M059J (cell line): ENCODE data around the gene NRG3. TPM values are rescaled to one million over a fixed set of nuclear protein-coding genes. Genes with fewer than 3 reads are reported as not detected.

Experiments
- DNase-seq: peaks from one replicate; pipeline ENCODE4 v3.0.0-alpha.2; 2012; ENCODE audit warnings: low read depth
- total RNA-seq: library from RNA; depleted of rRNA; stranded (reverse); fragments of >200 nt; shearing (Covaris generic); gene quantifications from 2 replicates; pipeline ENCODE4 v1.2.3, GENCODE V29; 2014

NRG3 gene
- total RNA-seq, 1 experiment from 2014 or later: not detected

DNA sequence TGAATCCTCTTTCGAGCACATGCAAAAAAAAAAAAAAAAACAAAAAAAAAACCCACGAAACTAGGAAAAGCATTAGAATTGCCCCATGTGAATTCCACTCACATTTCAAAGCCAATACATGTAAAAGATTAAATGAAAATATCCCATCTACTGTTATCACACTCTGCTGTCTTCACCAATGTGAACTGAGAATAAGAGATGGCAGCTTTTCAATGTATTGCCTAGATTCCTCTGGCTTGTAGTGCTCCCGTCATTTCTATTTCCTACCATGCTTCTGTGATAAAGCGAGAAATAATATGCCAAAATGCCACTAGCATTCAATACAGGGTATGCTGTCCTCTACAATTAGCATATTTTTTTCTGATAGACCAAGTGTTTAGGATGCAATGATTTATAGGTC is 517.0 kb downstream of the NRG3 start:
- DNase-seq: no peak

DNA sequence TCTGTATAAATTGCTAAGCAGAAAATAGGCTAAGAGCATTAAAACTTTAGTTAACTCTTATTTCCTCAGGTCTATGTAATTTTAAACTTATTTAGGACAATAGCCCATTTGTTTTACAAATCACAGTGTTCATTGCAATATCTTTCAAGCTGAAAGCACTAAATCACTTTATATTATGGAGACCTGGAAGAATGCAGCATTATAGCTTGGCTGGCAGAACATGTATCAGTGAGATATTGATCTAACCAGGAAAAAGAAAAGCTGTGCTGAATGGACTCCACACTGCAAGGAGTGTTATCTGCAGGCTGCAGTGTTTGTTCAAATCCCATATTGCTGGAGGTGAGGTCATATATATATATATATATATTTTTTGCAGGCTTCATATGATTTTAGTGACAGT is 517.5 kb downstream of the NRG3 start:
- no peak for DNase-seq

DNA sequence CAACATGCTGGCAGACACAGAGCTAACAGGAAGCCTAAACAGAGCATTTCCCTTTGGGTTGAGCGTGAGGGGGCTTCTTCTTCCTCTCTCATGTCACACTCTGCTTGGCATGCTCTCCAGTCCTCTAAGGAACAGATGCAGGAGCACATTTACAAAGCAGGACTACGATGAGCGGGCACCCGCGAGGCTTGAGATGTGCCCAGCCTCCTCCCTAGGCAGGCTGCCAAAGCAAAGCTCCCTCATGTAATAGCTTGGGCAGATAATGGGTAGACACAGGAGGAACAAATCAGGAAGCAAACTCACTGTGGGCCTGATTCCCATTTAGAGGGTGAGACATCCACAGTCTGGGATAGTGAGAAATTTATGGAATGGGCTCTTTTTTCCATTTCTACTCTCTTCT is 519.1 kb downstream of the NRG3 start:
- DNase-seq: no peak

DNA sequence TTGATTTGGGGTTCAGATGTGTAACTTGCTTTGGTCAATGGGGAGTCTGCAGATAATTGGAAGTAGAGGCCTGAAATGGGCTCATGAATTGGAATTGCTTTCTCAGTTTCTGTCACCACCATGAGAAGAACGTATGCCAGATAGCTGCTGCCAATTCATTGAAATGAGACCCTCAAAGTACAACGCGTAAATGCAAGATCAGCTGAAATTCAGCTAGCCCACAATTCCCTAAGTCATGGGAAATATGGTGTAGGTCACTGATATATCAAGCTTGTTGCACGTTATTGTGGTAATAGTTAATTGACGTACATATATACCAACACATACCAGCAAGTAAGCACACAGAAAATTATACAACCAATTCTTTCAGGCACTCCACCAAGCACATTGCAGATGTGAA is 520.0 kb downstream of the NRG3 start:
- no peak for DNase-seq

DNA sequence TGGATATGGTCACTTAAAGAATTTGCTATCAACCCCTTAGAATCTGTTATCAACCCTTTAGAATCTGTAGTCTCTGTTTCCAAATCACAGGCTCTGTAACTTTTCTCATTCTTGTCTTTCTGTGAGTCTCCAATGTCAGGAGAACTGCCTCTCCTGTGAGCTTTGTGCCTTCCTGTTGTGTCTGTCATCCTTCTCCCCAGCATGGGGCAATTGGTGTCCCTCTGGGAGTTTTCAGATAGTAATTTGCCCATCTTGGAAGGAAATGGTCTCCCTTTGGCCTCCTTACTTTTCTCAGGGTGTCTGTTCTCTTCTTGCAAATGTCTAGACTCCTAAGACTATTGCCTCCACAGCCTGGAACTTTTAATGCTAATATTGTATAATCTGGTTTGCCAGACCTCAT is 521.9 kb downstream of the NRG3 start:
- no peak for DNase-seq

DNA sequence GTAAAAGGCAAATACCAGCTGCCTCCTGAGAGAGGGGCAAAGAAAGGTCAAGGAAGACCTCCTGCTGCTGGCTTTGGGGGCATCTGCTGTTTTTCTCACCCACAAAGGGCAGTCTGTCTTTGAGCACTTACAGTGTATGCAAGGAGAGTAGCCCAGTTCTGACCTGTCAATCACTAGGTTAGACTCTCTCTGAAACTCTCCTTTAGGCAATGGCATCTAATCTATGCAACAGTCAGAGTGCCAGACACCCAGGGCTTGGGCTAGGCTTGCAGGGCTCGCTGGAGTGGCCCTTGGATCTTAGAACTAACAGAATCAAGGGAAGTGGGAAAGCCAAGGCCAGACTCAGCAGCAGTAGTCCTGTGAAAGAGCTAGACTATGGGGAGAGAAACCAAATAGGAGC is 522.9 kb downstream of the NRG3 start:
- DNase-seq: no peak

DNA sequence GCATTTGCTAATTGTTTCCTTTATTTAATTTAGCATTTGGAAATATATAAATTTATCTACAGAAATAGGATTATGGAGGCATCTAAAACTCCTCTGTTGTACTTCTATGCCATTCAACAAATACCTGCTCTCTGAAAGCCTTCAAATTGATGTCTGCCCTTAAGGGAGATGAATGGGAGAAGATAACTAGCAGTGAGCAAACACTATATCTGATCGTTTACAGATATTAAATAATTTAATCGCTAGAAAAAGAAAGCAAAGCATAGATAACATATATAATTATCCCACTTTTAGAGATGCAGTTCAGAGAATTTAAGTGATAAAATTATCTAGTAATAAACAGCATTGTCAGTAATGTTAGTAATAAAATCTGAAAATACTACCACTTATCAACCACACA is 524.9 kb downstream of the NRG3 start:
- no peak for DNase-seq

DNA sequence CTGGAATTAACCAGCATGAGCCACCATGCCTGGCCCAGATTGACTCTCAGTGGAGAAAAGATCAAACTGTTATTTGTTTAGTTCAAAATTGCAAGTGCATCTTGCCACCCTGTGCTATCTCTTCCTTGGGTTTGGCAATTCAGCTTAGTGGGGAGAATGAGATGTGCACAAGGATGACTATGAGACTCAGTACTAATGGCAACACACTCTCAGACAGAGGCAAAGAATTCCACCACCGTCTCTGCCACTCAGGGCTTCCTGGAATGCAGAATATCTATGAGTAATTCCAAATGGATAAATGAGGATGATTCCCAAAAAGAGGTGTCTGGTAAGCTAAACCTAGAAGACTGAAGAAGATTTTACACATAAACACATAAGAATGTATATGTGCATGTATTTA is 525.8 kb downstream of the NRG3 start:
- no peak for DNase-seq

DNA sequence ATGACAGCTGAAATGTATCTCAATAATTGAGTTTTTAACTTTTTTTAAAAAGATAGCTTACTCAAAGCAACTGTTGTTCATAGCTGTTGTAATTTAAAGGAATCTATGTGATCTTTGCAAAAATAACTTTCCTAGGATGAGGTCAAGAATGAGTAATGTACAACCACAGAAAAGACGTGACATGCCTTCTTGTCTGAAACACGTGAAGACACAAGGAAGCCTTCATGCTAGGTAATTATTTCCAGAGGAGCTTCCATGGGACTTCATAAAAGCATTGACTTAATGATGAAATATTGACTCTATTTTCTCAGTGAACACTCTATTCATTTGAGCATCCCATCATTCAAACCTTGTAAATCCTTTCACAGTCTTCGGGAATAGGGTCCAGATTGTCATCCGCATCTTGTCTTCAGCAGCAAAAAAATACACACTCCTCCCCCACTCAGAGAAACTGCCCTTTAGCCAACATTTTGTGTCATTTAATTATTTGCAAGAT is 528.0 kb downstream of the NRG3 start:
- no peak for DNase-seq

DNA sequence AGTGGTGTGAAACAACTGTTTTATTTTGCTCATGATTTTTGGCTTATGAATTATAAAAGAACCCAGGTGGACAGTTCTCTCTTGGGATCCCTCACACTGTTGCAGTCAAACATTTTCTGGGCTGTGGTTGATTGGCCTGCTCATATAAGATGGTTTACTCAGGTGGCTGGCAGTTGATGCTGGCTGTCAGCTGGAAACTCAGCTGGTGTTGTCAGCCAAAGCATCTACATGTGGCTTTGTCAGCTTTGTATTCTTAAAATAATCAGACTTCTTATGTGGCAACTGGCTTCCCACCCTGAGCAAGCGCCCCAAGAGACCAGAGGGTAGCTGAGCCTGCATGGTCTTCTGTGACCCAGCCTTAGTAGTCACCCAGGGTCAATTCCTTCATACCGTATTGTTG is 534.7 kb downstream of the NRG3 start:
- DNase-seq: no peak

DNA sequence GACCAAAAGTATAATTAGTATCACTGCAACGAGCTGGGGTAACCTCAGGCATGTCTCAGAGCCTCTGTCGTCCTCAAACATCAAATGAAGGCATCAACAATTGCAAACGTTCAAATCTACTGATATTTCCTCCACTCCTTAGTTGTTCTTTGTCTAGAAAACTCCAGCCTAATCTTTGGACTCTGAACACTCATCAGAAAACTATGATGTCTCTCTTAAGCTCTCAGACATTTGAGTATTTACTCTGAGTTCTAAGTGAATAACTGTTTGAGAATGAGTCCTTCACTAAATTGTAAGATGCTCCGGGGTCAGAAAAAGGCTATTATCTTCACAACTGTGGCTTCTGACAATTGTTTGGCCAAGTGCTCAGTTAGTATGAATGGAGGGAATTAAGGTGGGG is 536.4 kb downstream of the NRG3 start:
- no peak for DNase-seq

DNA sequence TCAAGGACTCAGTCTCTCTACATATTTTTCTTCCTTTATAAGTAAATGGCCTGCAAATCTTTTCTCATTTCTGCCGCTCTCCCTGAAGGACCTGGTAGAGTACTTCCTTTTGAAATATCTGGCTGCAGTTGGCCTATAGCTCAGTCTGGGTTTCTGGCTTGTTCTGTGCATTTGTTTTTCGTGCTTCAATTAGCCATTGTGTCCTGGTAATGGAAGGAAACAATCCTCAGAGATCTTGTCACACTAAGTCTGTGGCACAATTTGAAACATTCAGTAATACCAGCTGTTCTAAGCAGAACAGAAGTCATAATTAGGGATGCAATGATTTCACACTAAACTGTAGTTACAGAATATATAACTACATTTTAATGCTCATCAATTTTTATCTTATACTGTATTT is 545.0 kb downstream of the NRG3 start:
- DNase-seq: no peak

DNA sequence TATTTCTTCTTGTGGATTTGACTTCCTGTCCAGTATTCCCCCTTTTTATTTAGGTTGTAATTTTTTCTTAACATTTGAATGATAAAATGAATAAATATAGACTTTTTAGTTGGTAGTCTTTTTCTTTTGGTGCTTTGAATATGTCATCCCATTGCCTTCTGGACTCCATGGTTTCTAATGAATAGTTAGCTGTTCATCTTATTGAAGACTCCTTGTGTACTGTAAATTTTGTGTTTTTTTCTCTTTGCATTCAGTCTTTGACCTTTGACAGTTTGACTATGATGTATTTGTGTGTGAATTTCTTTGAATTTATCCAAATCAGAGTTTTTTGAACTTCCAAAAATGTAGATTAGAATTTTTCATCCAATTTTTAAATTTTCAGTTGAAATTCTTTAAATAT is 554.3 kb downstream of the NRG3 start:
- DNase-seq: no peak

DNA sequence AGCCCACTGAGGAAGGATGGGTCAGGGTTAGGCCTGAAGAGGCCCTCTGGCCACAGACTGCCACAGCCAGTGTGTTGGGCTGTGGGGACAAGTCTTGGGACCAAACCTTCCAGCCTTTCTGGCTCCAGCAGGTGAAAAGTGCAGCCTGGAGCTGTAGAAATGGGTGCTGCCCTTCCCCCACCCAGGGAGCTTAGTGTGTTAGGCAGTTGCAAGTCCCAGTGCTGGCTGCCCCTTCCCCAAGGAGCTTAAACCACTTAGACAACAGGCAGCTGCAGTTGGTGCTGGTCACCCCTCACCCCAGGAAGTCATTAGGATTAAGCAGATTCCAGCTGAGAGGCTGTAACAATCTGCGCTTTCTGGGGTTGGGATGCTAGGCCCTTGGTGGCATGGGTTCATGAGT is 563.3 kb downstream of the NRG3 start:
- DNase-seq: no peak

DNA sequence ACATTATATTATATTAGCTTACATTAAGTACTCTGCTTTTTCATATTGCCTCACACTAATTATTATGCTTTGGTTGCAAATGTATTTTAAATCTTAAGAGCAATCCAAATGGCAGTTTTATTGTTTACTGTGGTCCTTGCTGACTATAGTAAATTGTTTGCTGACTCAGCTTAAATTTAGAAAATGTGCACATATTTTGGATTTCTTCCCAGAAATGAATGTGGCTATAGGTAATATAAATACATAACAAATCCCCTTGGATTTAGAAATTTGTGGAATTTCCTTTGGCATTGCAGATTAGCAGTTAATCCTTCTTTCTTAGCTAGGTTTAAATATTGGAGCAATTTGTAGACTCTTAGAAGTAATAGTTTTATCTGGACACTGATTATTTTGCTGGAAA is 565.8 kb downstream of the NRG3 start:
- DNase-seq: no peak

DNA sequence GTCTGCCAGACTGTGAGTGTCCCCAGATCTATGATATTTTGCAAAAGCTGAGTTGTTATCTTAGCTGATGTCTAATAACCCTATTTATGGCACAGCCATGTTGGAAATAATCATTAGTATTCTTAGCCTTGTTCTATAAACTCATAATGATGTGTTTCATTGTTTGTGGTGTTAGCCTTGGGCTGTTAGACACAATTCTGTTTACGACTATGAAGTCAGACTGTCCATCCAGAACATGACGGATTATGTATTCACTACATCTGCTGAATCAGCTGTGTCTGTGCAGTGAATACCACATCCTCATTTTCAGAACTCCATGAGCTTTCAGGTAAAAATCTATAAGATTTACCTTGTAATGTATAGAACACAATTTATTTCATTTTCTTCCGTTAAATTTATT is 577.1 kb downstream of the NRG3 start:
- no peak for DNase-seq

DNA sequence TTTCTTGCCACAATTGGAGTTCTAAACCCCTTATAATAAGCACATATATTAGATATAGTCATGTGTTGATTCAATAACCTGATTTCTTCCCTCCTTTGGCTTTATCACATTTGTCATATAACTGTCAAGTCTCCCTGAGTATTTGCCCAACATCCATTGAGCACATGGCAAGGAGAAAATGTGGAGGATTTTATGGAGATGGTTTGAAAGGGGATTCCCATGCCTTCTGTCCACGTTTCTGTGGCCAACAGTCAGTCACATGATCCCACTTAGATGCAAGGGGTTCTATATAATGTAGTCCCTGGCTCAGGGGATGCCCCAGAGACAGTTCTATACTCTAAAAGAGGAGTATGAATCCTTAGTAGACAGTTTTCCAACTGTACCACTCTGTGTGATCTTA is 577.7 kb downstream of the NRG3 start:
- no peak for DNase-seq

DNA sequence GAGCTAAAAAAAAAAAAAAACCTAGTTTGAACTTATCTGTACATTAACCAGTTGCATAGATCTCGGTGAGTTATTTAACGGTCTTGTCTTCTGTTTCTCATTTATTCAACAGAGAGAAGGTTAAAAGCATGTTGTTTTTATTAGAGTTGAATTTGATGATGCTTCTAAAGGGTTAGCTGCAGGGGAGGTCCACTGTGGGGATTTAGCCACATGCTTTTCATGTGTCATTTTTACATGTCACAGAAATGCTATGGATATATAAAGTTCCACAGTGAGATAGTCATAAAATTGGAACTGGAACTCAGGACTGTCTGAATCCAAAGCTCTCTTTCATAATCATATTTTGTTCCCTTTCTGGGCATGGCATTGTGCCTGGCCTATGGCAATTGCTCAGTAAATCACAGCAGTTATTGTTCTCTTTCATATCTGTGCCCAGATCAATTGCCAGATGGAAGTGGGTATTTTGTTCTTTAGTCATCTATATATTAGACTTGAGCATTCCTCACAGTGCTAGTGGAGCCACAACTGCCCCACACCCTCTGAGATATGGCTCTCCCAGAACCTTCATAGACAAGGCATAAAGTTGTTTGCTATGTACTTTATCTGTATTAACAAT is 578.8 kb downstream of the NRG3 start:
- no peak for DNase-seq

DNA sequence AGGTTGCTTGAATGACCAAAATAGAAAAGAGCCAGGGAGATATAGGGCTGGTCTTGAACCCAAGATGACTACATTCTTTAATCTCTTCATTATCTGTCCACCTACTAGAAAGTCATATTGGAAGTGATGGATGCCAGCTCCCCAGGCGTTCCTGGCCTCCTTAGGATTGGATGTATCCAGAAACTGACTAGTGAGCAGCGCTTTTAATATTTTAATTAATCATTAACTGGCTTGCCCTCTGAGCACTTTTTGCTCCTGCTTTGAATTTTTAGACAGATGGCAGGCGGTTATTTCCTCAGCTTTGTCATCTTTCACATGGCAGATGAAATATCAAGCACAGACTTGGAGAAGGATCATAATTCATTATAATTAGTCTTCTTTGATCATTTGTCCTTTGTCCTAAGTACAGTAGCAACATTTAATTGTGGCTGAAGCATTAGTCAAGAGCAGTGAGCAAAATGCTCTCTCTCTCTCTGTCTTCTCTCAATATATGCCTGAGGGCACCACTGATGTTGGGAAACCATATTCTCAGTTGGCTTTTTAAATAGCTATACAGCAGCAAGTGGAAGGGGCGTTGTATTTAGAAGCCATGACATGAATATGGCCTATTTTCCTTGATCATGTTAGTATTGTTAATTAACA is 588.0 kb downstream of the NRG3 start:
- no peak for DNase-seq

DNA sequence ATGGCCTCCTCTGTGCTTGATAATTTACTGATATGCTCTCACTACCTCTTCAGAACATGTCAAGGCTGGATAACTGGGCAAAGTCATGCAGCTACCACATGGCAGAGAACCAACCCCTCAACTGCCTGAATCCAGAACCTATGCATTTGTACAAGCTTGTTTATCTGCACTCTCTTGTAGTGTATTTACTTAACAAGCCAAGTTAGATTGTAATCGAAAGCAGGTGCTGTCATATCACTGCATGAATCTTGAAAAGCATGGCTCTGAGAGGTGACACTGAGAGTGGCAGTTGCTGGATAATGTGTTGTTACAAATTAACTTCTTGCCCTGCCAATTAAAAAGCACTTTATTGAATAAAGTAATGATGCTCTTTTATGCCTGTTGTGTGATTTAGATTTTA is 588.6 kb downstream of the NRG3 start:
- DNase-seq: no peak

DNA sequence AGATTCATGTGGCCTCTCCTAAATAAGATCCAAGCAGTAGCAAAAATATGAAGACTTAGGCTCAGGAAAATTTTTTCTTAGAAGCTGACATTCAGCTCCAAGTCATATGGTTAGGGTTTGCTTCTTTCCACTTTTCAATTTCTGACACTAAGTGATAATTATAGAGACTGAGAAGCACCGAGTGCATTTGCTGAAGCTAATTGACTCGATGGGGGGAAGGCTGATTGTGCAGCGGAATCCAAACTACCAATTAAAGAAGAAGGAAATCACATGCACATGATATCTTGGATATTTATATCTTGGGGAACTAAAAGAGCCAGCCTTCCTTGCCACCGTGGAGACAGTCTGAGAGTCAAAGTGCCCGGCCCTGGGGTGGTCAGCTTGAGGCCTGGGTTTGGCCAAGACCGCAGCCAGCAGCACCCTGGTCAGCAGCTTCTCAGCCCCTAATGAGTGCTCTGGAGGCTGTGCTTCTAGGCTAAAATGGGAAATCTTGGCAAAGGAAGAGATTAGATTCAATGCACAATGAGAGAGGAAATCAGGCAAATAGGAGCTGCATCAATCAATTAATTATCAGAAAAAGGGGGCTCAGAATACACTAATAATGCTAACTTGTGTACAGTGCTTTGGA is 589.3 kb downstream of the NRG3 start:
- DNase-seq: no peak

DNA sequence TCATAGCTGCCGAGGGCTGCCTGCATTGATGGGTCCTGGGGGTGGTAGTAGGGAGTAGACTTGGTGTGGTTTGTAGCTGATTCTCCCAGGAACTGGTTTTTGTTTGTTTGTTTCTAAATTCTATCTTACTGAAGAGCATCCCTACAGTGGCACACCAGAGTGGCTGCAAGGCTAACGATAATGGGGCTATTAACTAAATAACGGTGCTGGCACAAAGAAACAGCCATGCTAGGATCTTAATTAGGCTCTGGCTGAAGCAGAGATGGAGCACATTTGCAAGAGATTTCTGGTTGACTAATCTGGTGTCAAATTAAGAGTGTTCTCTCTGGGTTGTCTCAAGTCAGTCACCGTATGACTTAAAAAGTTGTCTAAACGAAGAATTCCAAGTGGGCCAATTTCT is 590.0 kb downstream of the NRG3 start:
- DNase-seq: no peak

DNA sequence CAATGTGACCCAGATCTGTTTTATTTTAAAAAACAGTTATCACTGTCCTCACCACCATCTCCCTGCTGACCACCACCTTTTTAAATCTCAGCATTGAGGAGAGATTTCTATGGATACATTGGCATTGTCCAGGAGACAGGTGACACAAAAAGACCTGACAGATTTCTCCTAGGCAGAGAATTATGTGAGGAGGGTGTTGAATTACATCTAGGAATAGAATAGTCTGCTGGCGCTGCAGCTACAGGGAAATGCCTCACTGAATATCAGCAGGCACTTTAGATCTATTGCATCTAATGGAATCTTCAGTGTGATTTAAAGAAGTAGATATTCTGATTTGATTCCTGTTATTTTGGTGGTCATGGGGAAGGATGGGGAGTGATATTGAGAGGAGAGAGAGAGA is 593.5 kb downstream of the NRG3 start:
- no peak for DNase-seq
